H4 (cell line): ENCODE data around the gene HNRNPA1L2. TPM values are rescaled to one million over a fixed set of nuclear protein-coding genes. Genes with fewer than 3 reads are reported as not detected.
A peak's percentile ranks its signal among the peaks of the same experiment; 100 is the strongest.

Source experiments
- DNase-seq: peaks from one replicate; pipeline ENCODE4 v3.0.0-alpha.2; 2015; ENCODE audit warnings: low spot score
- total RNA-seq: library from RNA; depleted of rRNA; stranded (reverse); fragments of >200 nt; shearing (Covaris generic); gene quantifications from 2 replicates; pipeline ENCODE4 v1.2.3, GENCODE V29; 2014; rRNA removed

Gene HNRNPA1L2
- total RNA-seq, 1 experiment from 2014 or later: 2.3 TPM

DNA sequence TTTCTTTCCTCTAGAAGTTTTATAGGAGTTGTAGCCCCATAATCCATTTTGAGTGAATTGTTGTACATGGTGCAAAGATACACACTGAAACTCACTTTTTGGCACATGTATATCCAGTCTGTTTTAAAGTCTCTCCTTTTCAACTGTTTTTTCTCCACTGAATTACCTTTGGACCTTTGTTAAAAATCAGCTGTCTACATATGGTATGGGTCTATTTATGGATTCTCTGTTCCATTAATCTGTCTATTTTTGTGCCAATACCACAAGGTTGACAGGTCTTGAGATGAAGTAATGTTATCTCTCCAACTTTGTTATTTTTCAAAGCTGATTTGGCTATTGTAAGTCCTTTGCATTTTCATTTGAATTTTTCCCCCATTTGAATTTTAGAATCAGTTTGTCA lies 4.7 kb downstream of the HNRNPA1L2 start:
- DNase-seq: no peak

DNA sequence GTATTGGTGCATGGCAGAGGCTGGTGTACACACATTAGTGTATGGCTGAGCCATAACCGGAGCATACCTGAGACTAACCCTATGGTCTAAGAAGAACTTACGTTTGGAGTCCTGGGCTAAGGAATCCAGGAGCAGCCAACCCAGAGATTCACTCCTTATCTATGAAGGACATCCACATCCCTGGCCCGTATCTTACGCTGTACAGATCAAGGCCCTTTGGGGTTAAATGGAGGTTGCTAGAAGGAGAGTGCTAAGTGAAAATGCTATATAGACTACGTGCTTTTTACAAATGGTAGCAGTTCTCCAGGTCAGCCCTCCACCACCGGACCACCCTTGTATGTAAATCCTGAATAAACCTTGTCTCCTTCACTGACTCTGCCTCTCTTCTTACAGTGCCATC lies 8.5 kb downstream of the HNRNPA1L2 start:
- no peak for DNase-seq

DNA sequence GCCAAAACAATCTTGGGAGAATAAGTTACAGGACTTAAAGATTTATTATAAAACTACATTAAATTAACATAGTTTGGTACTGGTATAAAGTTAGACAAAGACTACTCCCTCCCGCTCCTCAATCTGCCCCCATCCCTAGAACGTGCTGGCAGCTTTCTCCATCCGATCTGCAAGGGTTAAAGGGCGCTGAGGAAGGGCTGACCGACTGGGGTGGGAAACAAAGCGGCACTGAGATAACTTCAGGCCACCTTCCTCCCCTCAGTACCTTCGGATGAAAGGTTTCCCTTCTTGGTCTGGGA lies 9.6 kb downstream of the HNRNPA1L2 start:
- DNase-seq: no peak

DNA sequence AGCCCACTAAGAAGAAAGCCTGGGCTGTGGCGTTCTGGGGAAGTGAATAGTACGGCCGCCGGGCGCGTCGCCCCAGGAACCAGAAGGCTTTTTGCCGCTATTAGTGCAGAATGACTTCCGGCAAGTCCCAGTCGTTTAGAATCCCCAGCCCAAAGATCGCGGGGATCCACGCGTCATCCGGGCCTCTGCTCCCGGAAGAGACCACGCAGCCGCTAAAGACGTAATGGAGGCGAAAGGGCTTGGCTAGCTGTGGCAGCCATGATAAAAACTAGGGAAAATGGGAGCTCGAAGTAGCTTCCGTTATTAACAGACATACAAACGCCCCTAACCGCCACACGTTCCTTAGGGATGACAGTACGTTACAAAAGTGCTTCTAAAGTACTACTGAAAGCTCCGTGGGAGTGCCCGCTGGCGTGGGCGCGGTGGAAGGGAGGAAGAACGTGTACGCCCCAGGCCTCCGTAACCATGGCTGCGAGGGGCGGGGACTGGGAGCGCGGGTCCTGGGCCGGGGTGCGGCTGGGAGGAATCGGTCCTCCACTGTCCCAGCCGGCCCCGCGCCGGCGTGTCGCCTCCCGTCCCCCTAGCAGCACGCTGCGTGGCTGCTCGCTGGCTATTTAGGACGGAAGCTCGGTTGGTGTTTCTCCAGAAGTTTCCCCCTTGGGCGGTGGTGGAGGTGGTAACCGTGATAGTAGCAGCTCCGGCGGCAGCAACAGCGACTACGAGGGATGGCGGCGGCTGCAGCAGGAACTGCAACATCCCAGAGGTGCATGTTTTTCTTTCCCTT lies 10.2 kb downstream of the HNRNPA1L2 start, which contains the start of gene SUGT1:
SUGT1 (plus strand) TSS at position 641 of the 784 bp plus-strand sequence; CDS start at position 726, 85 bp downstream.
- DNase-seq: peak; percentile 93

DNA sequence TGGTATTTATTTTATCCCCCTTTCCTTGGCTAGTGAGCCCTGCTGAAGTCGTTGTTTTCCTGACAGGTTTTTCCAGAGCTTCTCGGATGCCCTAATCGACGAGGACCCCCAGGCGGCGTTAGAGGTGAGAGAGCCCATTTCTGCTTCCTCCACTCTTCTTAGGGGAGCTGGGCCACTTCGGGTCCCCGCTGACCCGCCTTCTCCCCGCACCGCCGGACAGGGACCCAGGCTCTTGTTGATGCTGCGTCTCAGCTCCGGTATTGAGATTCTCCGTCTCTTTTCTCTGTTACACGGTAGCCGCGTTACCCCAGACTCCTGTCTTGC lies 10.7 kb downstream of the HNRNPA1L2 start:
- DNase-seq: no peak

DNA sequence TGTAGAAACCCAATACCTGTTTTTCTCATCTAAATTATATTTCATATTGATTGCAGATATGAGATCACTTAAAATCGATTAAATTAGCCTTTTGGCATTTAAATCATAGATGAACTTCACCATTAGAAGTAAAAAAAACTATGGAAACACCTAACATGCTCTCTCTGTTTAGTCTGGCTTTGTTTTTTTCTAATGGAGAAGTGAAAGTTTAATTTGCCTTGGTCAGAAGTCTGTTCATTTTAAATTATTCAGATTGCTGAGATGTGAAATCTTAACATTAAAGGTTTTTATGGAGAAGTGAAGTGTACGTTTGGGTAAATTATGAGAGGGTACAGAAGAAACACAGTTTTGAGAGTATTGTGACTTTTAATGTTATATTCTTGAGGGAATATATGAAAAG lies 17.1 kb downstream of the HNRNPA1L2 start:
- no peak for DNase-seq

DNA sequence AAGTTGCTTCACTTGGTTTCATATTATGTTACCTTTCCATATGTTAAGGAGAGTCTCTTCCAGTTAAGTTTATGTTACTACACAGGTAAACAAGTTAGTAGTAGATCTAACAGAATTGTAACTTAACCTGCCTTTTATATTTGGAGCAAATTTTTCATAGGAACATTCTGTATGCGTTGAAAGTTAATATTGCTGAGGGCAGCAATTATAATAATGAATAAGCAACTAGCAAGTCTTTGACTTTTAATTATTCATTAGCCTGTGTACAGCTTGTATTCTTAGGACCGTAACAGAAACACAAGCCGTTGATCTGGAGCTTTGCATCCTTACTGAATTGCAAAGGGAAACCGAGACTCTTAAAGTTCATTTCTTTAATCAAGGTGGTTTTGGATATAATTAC lies 22.0 kb downstream of the HNRNPA1L2 start:
- no peak for DNase-seq

DNA sequence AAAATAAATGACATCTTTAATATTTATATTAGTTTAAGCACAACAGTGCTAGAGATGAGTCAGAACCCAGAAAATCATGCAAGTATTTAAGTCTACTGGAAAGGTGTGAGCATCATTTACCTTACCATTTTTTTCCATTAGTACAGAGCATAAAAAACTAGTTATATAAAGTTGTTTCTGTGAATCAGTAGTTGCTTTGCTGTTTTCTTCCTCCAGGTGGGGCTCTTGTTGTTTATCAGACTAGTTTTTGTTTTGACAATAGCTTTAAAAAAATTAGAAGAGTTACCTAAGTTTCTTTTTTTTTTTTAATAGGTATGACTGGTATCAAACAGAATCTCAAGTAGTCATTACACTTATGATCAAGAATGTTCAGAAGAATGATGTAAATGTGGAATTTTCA lies 23.1 kb downstream of the HNRNPA1L2 start:
- DNase-seq: no peak

DNA sequence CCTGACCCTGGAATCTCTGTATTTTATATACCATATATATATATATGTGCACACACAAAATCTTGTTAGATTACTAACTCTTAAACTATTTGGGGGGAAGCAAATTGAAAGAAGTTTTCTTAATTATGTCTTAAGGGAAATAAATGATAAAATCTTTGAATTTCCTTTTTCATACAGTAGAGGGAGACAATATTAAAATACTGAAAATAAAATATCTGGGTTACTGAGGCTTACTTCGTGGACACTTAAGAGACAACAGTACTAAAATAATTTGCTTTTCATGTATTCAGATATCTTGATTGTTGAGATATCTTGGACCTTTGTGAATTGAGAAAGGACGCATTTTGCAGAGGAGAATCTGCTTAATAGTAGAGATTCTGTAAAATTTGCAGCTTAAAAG lies 27.4 kb downstream of the HNRNPA1L2 start:
- no peak for DNase-seq

DNA sequence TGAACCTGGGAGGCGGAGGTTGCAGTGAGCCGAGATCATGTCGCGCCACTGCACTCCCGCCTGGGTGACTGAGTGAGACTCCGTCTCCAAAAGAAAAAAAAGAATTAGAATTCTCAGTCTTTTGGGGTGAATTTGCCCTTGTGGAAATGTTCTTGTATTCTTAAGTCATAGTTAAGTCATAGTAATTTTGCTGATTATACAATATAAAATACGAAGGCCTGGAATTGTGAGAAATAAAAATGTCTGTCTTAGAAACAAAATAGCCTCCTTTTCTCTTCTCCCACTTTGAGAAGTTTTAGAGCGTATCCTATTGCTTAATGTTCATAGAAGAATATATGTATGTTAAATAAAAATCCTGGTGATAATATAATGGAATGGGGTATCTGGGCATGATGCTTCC lies 28.5 kb downstream of the HNRNPA1L2 start:
- no peak for DNase-seq

DNA sequence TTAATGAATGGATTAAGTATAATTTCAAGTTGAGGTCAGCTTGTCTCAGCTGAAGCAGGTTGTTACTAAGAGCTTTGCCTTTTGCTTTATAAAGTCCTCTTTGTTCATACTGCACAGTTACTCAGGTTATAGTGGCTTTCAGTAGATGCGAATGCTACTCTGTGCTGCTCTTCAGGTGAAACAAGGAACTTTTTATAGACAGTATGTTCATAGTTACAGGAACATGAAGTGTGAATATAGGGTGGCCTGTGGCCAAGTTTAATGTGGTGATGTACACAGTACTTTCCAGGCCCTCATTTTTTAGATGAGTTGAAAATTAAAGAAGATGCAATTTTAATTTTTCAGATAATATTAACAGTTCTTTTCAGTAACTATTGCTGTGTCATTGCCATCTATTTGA lies 31.2 kb downstream of the HNRNPA1L2 start:
- DNase-seq: no peak

DNA sequence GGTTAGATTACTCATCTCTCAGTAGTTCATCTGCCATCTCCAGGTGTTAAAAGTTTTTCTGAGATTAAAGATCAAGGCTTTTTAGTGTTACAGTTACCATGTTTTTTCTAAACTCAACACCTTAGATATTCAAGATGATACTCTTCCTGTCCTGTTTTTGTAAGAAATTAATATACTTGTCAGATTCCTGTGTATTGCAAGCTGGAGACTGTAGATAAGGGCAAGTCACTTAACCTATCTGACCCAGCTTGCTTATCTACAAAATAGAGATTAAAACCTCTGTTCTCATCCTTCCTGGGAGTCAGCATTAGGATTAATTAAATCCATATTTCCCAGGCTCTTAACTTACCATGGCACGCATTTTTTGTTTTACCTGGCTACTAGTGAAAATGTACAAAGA lies 35.6 kb downstream of the HNRNPA1L2 start:
- DNase-seq: no peak

DNA sequence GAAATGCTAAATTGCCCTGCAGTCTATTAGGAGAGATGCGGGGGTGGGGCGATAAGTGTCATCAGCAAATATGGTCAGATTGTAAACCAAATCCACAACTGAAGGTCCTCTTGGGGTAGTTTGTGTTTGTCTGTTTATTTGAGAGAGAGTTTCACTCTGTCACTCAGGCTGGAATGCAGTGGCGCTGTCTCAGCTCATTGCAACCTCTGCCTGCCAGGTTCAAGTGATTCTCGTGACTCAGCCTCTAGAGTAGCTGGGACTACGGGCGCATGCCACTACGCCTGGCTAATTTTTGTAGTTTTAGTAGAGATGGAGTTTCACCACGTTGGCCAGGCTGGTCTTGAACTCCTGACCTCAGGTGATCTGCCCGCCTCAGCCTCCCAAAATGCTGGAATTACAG lies 43.6 kb downstream of the HNRNPA1L2 start:
- peak; percentile 2 for DNase-seq

DNA sequence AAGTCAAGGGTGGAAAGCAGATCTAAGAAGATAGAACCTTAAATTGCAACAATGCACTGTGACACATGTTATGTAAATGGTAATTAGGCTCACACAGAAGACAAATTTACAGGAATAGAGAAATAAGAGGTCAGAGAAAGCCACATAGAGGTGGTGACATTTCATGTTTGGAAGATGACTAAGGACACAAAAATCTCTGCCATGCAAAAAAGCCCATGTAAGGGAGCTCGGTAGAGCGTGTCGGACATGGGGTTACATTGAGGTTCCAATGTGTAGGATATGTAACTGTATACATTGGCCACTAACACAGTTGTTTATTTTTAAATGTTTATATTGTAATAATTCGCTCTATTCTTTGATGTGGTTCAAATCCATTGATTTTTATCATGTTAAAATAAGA lies 44.1 kb downstream of the HNRNPA1L2 start:
- DNase-seq: peak; percentile 14

Other genes starting within 250 kb of the HNRNPA1L2 start
- 1.5 and 1.6 TPM in 2 replicates for gene THSD1, start 236.3 kb upstream of the HNRNPA1L2 start, total RNA-seq
- 17.9 and 26.7 TPM in 2 replicates for gene VPS36, start 191.8 kb upstream of the HNRNPA1L2 start, total RNA-seq
- gene CKAP2, start 187.0 kb upstream of the HNRNPA1L2 start, total RNA-seq: 27.1 and 32.0 TPM in 2 replicates
- gene SUGT1, start 10.4 kb downstream of the HNRNPA1L2 start, total RNA-seq: 23.7 and 24.0 TPM in 2 replicates
- gene CNMD, start 97.4 kb downstream of the HNRNPA1L2 start, total RNA-seq: not detected in 2 replicates
- not detected in 2 replicates for gene PCDH8, start 206.2 kb downstream of the HNRNPA1L2 start, total RNA-seq